GM12878 (cell line): ENCODE results near the gene GGT6.

Experiments used
- CBFB ChIP-seq: IDR thresholded peaks from 2 replicates; pipeline ENCODE4 v1.6.1; 2016; ENCODE audit warnings: antibody characterized with exemption, low read depth
- EGR1 ChIP-seq, 2 experiments: IDR thresholded peaks; 1 replicate in 1 of 2; 2 replicates in 1 of 2; pipeline ENCODE4 v1.6.1; 2011 to 2012; ENCODE audit warnings: low read depth in 2 of 2, low read length in 2 of 2, borderline replicate concordance in 1 of 2, mild to moderate bottlenecking in 1 of 2, moderate library complexity in 1 of 2
- EP300 ChIP-seq, 2 experiments: fragments of 150-350 bp in 1 of 2; IDR thresholded peaks; 2 replicates each; pipeline ENCODE4 v1.6.1; 2011 to 2012; ENCODE audit warnings: low read depth in 2 of 2, low read length in 2 of 2, borderline replicate concordance in 1 of 2, improper control_type of control experiment in 1 of 2, inconsistent platforms in 1 of 2; ENCODE audit not compliant: control insufficient read depth in 1 of 2
- EZH2 ChIP-seq: IDR thresholded peaks from 2 replicates; pipeline ENCODE4 v1.6.1; 2012; ENCODE audit warnings: low read depth, mild to moderate bottlenecking, control low read depth, inconsistent platforms, low read length, borderline replicate concordance; ENCODE audit not compliant: control insufficient read depth
- HCFC1 ChIP-seq: fragments of 150-350 bp; IDR thresholded peaks from 2 replicates; pipeline ENCODE4 v1.6.1; 2014; ENCODE audit warnings: low read length
- IKZF1 ChIP-seq: fragments of 450-650 bp; conservative IDR thresholded peaks from 2 replicates; pipeline ENCODE4 v1.6.1; 2017; ENCODE audit warnings: antibody characterized with exemption, mild to moderate bottlenecking
- POLR2A ChIP-seq: IDR thresholded peaks from 2 replicates; pipeline ENCODE4 v1.6.1; 2011; ENCODE audit warnings: low read depth, mild to moderate bottlenecking, low read length
- POLR2AphosphoS5 ChIP-seq: IDR thresholded peaks from 2 replicates; pipeline ENCODE4 v1.6.1; 2011; ENCODE audit warnings: mild to moderate bottlenecking, low read length, inconsistent platforms
- STAT3 ChIP-seq: IDR thresholded peaks from 2 replicates; pipeline ENCODE4 v1.6.1; 2011; ENCODE audit warnings: low read depth, low read length, improper control_type of control experiment
- TCF12 ChIP-seq: IDR thresholded peaks from 2 replicates; pipeline ENCODE4 v1.6.1; 2011; ENCODE audit warnings: low read depth, mild to moderate bottlenecking, low read length
- ZNF217 ChIP-seq: fragments of 450-650 bp; IDR thresholded peaks from 2 replicates; pipeline ENCODE4 v1.6.1; 2017; ENCODE audit warnings: antibody characterized with exemption, mild to moderate bottlenecking
- ZNF24 ChIP-seq: fragments of 450-650 bp; IDR thresholded peaks from 2 replicates; pipeline ENCODE4 v1.6.1; 2017; ENCODE audit warnings: antibody characterized with exemption, mild to moderate bottlenecking
- TF ChIP-seq, protein P1 (sequence below), 3 experiments: IDR thresholded peaks in 2 of 3; conservative IDR thresholded peaks in 1 of 3; 2 replicates each; pipeline ENCODE4 v1.5.1; 2011; ENCODE audit warnings: low read depth in 3 of 3, low read length in 3 of 3, mild to moderate bottlenecking in 3 of 3, control low read depth in 2 of 3, moderate library complexity in 2 of 3, inconsistent platforms in 1 of 3, mixed read lengths in 1 of 3; ENCODE audit not compliant: control insufficient read depth in 2 of 3, insufficient read depth in 1 of 3; ENCODE audit errors: extremely low read depth in 1 of 3
- TF ChIP-seq, protein P2 (sequence below): fragments of 450-650 bp; formaldehyde crosslinking; IDR thresholded peaks from 2 replicates; pipeline ENCODE4 v1.4.0; 2022; ENCODE audit warnings: mild to moderate bottlenecking, moderate library complexity

DNA sequence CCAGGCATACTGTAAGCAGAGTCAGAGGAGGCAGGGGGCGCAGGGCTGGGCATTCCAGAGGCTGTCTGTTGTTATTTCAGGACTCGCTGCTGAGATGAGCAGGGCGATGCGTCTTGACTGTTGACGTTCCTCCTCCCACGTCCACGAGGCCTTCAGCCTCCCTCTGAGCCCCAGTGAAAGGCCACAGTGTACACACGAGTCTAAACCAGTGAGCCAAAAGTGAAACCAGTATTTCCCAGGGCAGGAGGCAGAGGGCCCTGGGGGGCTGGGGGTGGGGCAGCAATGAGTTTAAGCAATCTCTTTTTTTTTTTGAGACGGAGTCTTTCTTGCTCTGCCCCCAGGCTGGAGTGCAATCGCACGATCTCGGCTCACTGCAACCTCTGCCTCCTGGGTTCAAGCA, 45.4 kb upstream of the GGT6 start:
- TF ChIP-seq, protein P1, sequence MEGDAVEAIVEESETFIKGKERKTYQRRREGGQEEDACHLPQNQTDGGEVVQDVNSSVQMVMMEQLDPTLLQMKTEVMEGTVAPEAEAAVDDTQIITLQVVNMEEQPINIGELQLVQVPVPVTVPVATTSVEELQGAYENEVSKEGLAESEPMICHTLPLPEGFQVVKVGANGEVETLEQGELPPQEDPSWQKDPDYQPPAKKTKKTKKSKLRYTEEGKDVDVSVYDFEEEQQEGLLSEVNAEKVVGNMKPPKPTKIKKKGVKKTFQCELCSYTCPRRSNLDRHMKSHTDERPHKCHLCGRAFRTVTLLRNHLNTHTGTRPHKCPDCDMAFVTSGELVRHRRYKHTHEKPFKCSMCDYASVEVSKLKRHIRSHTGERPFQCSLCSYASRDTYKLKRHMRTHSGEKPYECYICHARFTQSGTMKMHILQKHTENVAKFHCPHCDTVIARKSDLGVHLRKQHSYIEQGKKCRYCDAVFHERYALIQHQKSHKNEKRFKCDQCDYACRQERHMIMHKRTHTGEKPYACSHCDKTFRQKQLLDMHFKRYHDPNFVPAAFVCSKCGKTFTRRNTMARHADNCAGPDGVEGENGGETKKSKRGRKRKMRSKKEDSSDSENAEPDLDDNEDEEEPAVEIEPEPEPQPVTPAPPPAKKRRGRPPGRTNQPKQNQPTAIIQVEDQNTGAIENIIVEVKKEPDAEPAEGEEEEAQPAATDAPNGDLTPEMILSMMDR (IDR thresholded peaks at IDR 0.05 in 2 of 3, conservative IDR thresholded peaks at IDR 0.05 in 1 of 3; ENCODE audit: control insufficient read depth in 2 of 3, extremely low read depth in 1 of 3, insufficient read depth in 1 of 3, low read depth in 3 of 3, low read length in 3 of 3), result no peak
- TF ChIP-seq CBFB (no peak), EZH2 (no peak), EP300 (IDR thresholded peaks at IDR 0.05; ENCODE audit: borderline replicate concordance in 1 of 2, control insufficient read depth in 1 of 2, low read depth in 2 of 2, low read length in 2 of 2) (no peak), POLR2AphosphoS5 (no peak), ZNF24 (no peak), ZNF217 (no peak), IKZF1 (no peak), STAT3 (no peak), POLR2A (no peak), HCFC1 (no peak), EGR1 (IDR thresholded peaks at IDR 0.05; ENCODE audit: borderline replicate concordance in 1 of 2, low read depth in 2 of 2, low read length in 2 of 2) (no peak), TCF12 (no peak)
- TF ChIP-seq, protein P2, sequence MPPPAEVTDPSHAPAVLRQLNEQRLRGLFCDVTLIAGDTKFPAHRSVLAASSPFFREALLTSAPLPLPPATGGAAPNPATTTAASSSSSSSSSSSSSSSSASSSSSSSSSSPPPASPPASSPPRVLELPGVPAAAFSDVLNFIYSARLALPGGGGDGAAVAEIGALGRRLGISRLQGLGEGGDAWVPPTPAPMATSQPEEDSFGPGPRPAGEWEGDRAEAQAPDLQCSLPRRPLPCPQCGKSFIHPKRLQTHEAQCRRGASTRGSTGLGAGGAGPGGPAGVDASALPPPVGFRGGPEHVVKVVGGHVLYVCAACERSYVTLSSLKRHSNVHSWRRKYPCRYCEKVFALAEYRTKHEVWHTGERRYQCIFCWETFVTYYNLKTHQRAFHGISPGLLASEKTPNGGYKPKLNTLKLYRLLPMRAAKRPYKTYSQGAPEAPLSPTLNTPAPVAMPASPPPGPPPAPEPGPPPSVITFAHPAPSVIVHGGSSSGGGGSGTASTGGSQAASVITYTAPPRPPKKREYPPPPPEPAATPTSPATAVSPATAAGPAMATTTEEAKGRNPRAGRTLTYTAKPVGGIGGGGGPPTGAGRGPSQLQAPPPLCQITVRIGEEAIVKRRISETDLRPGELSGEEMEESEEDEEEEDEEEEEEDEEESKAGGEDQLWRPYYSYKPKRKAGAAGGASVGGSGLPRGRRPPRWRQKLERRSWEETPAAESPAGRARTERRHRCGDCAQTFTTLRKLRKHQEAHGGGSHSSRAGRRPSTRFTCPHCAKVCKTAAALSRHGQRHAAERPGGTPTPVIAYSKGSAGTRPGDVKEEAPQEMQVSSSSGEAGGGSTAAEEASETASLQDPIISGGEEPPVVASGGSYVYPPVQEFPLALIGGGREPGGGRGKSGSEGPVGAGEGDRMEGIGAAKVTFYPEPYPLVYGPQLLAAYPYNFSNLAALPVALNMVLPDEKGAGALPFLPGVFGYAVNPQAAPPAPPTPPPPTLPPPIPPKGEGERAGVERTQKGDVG (CRISPR knock-in tag), result no peak
